HepG2 (cell line): ENCODE results near the gene SPPL3. TPM values are rescaled to one million over a fixed set of nuclear protein-coding genes. Genes with fewer than 3 reads are reported as not detected.
"Not testable (repeated sequence)": the region's sequence is repeated elsewhere in the genome, so short reads cannot be mapped to it uniquely, and the experiment has no call there.

Experiments used
- ATAC-seq: fragments of 200-7000 bp; cut with Tn5 transposase; 3 replicates; pipeline ENCODE4 v1.9.1; 2020; ENCODE audit warnings: mild to moderate bottlenecking, moderate library complexity
- BruUV-seq: library from RNA; stranded (reverse); fragments of 400-500 nt; replicated peaks from 2 replicates; lab custom pipeline; 2021; lab: Mats Ljungman, UMichigan
- CTCF ChIA-PET: fragments of 300-600 bp; formaldehyde crosslinking; extraction: SDS; loops from one replicate; lab custom pipeline; 2021; ENCODE audit warnings: low total read pairs, inconsistent platforms, low intra/inter-chr PET ratio; lab: Yijun Ruan, JAX
- POLR2A ChIA-PET: fragments of 350-600 bp; sonication (Branson Sonifier 250); formaldehyde crosslinking; loops from one replicate; lab custom pipeline; 2020; ENCODE audit warnings: antibody characterized with exemption, inconsistent platforms; lab: Yijun Ruan, JAX
- DNase-seq: peaks from one replicate; pipeline ENCODE4 v3.0.0-alpha.2; 2015; ENCODE audit warnings: low spot score
- FAIRE-seq: peaks from 3 replicates; lab custom pipeline; 2011; peaks lifted over from hg19 to GRCh38; lab: Jason Lieb, UNC
- H2AFZ ChIP-seq: one replicate; pipeline ENCODE4 v1.6.1; 2011; ENCODE audit warnings: low read length, inconsistent platforms
- H3K27ac ChIP-seq: fragments of 300-600 bp; 3 replicates; pipeline ENCODE4 v1.8.0; 2011; ENCODE audit warnings: mixed run types, mild to moderate bottlenecking, mixed read lengths, low read length, inconsistent platforms; ENCODE audit not compliant: insufficient read depth; ENCODE audit errors: extremely low read length
- H3K27me3 ChIP-seq, 2 experiments: fragments of 200-600 bp in 1 of 2; 2 replicates in 1 of 2; 3 replicates in 1 of 2; pipeline versions ENCODE4 v1.6.0 to v1.8.0; 2011; ENCODE audit warnings: low read length in 2 of 2, mild to moderate bottlenecking in 2 of 2, moderate library complexity in 2 of 2, inconsistent platforms in 1 of 2; ENCODE audit not compliant: insufficient read depth in 2 of 2, control insufficient read depth in 1 of 2
- H3K36me3 ChIP-seq, 2 experiments: fragments of 200-600 bp in 1 of 2; replicated peaks in 1 of 2; 2 replicates in 1 of 2; 3 replicates in 1 of 2; pipeline versions ENCODE4 v1.5.1 to v1.8.0; 2011; ENCODE audit warnings: low read length in 2 of 2, inconsistent platforms in 1 of 2; ENCODE audit not compliant: insufficient read depth in 2 of 2, control insufficient read depth in 1 of 2
- H3K4me1 ChIP-seq: 2 replicates; pipeline ENCODE4 v1.5.1; 2012; ENCODE audit warnings: low read length, inconsistent platforms; ENCODE audit not compliant: insufficient read depth
- H3K4me2 ChIP-seq: 2 replicates; pipeline ENCODE4 v1.6.0; 2011; ENCODE audit warnings: low read depth, low read length, inconsistent platforms
- H3K4me3 ChIP-seq, 3 experiments: fragments of 200-600 bp in 1 of 3; sonication (generic), shearing (Covaris generic) in 1 of 3; replicated peaks in 1 of 3; 2 replicates each; pipeline ENCODE4 v1.5.1; 2011 to 2016; ENCODE audit warnings: low read length in 3 of 3, inconsistent platforms in 2 of 3, low read depth in 2 of 3, mild to moderate bottlenecking in 2 of 3, control low read depth in 1 of 3, mixed read lengths in 1 of 3; ENCODE audit not compliant: insufficient read depth in 1 of 3
- H3K79me2 ChIP-seq: one replicate; pipeline ENCODE4 v1.6.1; 2011; ENCODE audit warnings: low read length, inconsistent platforms; ENCODE audit not compliant: insufficient read depth
- H3K9ac ChIP-seq: 2 replicates; pipeline ENCODE4 v1.6.0; 2011; ENCODE audit warnings: mild to moderate bottlenecking, low read depth, low read length, inconsistent platforms; ENCODE audit not compliant: insufficient read depth
- H3K9me3 ChIP-seq: 2 replicates; pipeline ENCODE4 v1.5.1; 2012; ENCODE audit warnings: mild to moderate bottlenecking, low read length
- H4K20me1 ChIP-seq: 2 replicates; pipeline ENCODE4 v1.6.0; 2011; ENCODE audit warnings: inconsistent platforms, mild to moderate bottlenecking, low read length, moderate library complexity; ENCODE audit not compliant: insufficient read depth
- HES4 ChIP-seq: sonication (generic); formaldehyde crosslinking; IDR thresholded peaks from 2 replicates; pipeline ENCODE4 v1.9.0; 2021; ENCODE audit warnings: mild to moderate bottlenecking, missing genetic modification reagents, borderline replicate concordance
- NAIF1 ChIP-seq: sonication (generic); formaldehyde crosslinking; IDR thresholded peaks from 2 replicates; pipeline ENCODE4 v1.5.0; 2020; ENCODE audit warnings: mild to moderate bottlenecking, missing genetic modification reagents, borderline replicate concordance
- TP53 ChIP-seq: sonication (generic); formaldehyde crosslinking; conservative IDR thresholded peaks from 2 replicates; pipeline ENCODE4 v1.4.0; 2020; ENCODE audit warnings: missing genetic modification reagents
- ZNF12 ChIP-seq: sonication (generic); formaldehyde crosslinking; IDR thresholded peaks from 2 replicates; pipeline ENCODE4 v1.5.0; 2020; ENCODE audit warnings: missing genetic modification reagents
- ZNF121 ChIP-seq: sonication (generic); formaldehyde crosslinking; IDR thresholded peaks from 2 replicates; pipeline ENCODE4 v1.5.0; 2020; ENCODE audit warnings: mild to moderate bottlenecking, missing genetic modification reagents
- ZNF3 ChIP-seq: IDR thresholded peaks from 2 replicates; pipeline ENCODE4 v1.7.0; 2017; ENCODE audit warnings: inconsistent platforms
- ZNF746 ChIP-seq: sonication (generic); formaldehyde crosslinking; IDR thresholded peaks from 2 replicates; pipeline ENCODE4 v1.8.0; 2022; ENCODE audit warnings: mild to moderate bottlenecking, missing genetic modification reagents
- WGBS: methylation state at CpG from one replicate; pipeline ENCODE4 v1.1.6; 2017; ENCODE audit warnings: low lambda C conversion rate; 5-methylcytosine and 5-hydroxymethylcytosine counted together
- in situ Hi-C: cut with HindIII; loops from 2 replicates; pipeline ENCODE4 v1.10.0; 2017; ENCODE audit warnings: low pct_unique_long_range_greater_than_20kb; ENCODE audit not compliant: extremely low pct_ligation_motif_present
- intact Hi-C: fragments of 100-400 bp; cut with micrococcal nuclease; formaldehyde crosslinking; loops from one replicate; pipeline ENCODE4 v1.10.0; 2022; ENCODE audit not compliant: unreplicated experiment
- polyA plus RNA-seq, 8 experiments: library from polyadenylated mRNA; depleted of rRNA in 3 of 8; stranded (reverse) in 7 of 8; unstranded in 1 of 8; fragments of >200 nt; fragmentation: Illumina TruSeq in 4 of 8; extraction: Trizol in 4 of 8; gene quantifications; 2 replicates each; pipeline versions ENCODE4 v1.2.1 to v1.2.3, GENCODE V29; 2011 to 2016; ENCODE audit warnings: low read depth in 4 of 8, missing spikeins in 1 of 8, mixed read lengths in 1 of 8; ENCODE audit not compliant: insufficient read depth in 1 of 8
- total RNA-seq, 5 experiments: library from RNA; depleted of rRNA; stranded (reverse); fragments of >200 nt; fragmentation: Illumina TruSeq; extraction: Trizol; gene quantifications; 2 replicates each; pipeline ENCODE4 v1.2.3, GENCODE V29; 2016; ENCODE audit warnings: low read depth in 1 of 5
- TF ChIP-seq, protein P1 (sequence below): sonication (generic); formaldehyde crosslinking; IDR thresholded peaks from 2 replicates; pipeline ENCODE4 v1.4.0; 2020; ENCODE audit warnings: missing genetic modification reagents

The SPPL3 gene
- total and polyA plus RNA-seq, 2 of the 13 experiments (the other 11 are each of a cell fraction or from before 2014, with no cell fraction given), result 8.9 to 9.1 TPM

- no peak overlapping the region for H2AFZ ChIP-seq
- H3K4me1 ChIP-seq, result no peaks in the 10 kb centered on the region
- H3K4me3 ChIP-seq, result no peak overlapping the region
- H3K9me3 ChIP-seq, result no peaks in the 10 kb centered on the region
- ChIA-PET POLR2A (no interaction called here), CTCF (no interaction called here)
- peaks cover 5 to 9% of the 10 kb centered on the region in 2 experiments; a peak in 4 of 5 replicates for H3K36me3 ChIP-seq
- FAIRE-seq (no peak), DNase-seq (no peak), ATAC-seq (no peak)
- H3K79me2 ChIP-seq, result no peaks in the 10 kb centered on the region
- BruUV-seq, result no TSS peak
- H3K27me3 ChIP-seq, result no peaks in the 10 kb centered on the region
- TF ChIP-seq ZNF746 (CRISPR knock-in tag) (no peak), TP53 (CRISPR knock-in tag) (no peak), NAIF1 (no peak), ZNF12 (CRISPR knock-in tag) (no peak), ZNF3 (CRISPR knock-in tag) (no peak)
- TF ChIP-seq, protein P1, sequence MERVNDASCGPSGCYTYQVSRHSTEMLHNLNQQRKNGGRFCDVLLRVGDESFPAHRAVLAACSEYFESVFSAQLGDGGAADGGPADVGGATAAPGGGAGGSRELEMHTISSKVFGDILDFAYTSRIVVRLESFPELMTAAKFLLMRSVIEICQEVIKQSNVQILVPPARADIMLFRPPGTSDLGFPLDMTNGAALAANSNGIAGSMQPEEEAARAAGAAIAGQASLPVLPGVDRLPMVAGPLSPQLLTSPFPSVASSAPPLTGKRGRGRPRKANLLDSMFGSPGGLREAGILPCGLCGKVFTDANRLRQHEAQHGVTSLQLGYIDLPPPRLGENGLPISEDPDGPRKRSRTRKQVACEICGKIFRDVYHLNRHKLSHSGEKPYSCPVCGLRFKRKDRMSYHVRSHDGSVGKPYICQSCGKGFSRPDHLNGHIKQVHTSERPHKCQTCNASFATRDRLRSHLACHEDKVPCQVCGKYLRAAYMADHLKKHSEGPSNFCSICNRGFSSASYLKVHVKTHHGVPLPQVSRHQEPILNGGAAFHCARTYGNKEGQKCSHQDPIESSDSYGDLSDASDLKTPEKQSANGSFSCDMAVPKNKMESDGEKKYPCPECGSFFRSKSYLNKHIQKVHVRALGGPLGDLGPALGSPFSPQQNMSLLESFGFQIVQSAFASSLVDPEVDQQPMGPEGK (CRISPR knock-in tag), result no peak
- no peaks in the 10 kb centered on the region for H4K20me1 ChIP-seq
- no peak overlapping the region for H3K4me2 ChIP-seq
- 97% methylated on average over 10 of the region's 10 CpGs for whole genome bisulfite sequencing
- no peak overlapping the region for H3K9ac ChIP-seq
- intact Hi-C loops (no loop called here), in situ Hi-C loops (no loop called here)
- no peak overlapping the region for H3K27ac ChIP-seq
Observed at GRCh38 chr12:120734210-120734609, 169.9 kb downstream of the SPPL3 start.

- no peak for FAIRE-seq
- Histone ChIP-seq H3K79me2 (no peaks in the 10 kb centered on the region), H3K27me3 (no peaks in the 10 kb centered on the region), H3K27ac (no peak overlapping the region), H3K4me2 (no peak overlapping the region), H3K9ac (no peak overlapping the region), H3K36me3 (peaks cover 7 to 13% of the 10 kb centered on the region in 2 experiments; a peak in 4 of 5 replicates), H3K9me3 (no peaks in the 10 kb centered on the region), H3K4me3 (no peak overlapping the region), H3K4me1 (no peaks in the 10 kb centered on the region), H4K20me1 (no peaks in the 10 kb centered on the region), H2AFZ (no peak overlapping the region)
- no TSS peak for BruUV-seq
- in situ Hi-C loops, result no loop called here
- peak; percentile 53; the same call in 1 of the 2 replicates for TF ChIP-seq ZNF121 (CRISPR knock-in tag)
- TF ChIP-seq HES4 (CRISPR knock-in tag), result no peak
- CTCF ChIA-PET, result no interaction called here
- DNase-seq, result no peak
- no peak for ATAC-seq
- POLR2A ChIA-PET, result no interaction called here
- intact Hi-C loops, result no loop called here
- 96% methylated on average over 2 of the region's 3 CpGs for WGBS
Observed at GRCh38 chr12:120733574-120733973, 170.6 kb downstream of the SPPL3 start.

GRCh38 chr12:120732198-120732597, 172.0 kb downstream of the SPPL3 start:
- POLR2A ChIA-PET, H3K79me2 ChIP-seq: not testable (repeated sequence)

More at GRCh38 chr12:120732198-120732597, 172.0 kb downstream of the SPPL3 start:
- intact Hi-C loops, H3K9ac ChIP-seq, H2AFZ ChIP-seq, DNase-seq, H4K20me1 ChIP-seq, H3K4me3 ChIP-seq, BruUV-seq, H3K9me3 ChIP-seq, in situ Hi-C loops, ATAC-seq, FAIRE-seq, CTCF ChIA-PET, H3K4me2 ChIP-seq, H3K27ac ChIP-seq, H3K27me3 ChIP-seq: not testable (repeated sequence)
- 100% methylated on average over 9 of the region's 35 CpGs for WGBS
- peaks cover 11% of the 10 kb centered on the region for H3K4me1 ChIP-seq
- peaks cover 7 to 13% of the 10 kb centered on the region in 2 experiments; a peak in 4 of 5 replicates for H3K36me3 ChIP-seq
